Dedifferentiated amniotic fluid mesenchymal stem cell (primary cell): Measurements from ENCODE around the gene AKT2.

ENCODE experiments used
- DNase-seq: peaks from one replicate; pipeline ENCODE4 v3.0.0-alpha.2; 2016; ENCODE audit errors: extremely low spot score

Gene AKT2

DNA sequence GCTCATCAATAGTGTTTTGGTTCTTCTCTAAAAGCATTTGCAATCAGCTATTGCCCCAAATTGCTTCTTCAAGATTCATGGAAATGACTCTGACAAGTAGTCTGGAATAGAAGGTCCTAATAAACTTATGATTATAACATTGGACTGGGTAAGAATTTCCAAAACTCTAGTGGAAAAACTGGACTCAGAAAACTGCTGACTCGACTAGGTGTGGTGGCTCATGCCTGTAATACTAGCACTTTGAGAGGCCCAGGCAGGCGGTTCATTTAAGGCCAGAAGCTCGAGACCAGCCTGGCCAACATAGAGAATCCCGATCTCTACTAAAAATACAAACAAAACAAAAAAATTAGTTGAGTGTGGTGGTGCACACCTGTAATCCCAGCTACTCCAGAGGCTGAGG, 15.5 kb upstream of the AKT2 start:
- DNase-seq, result no peak

DNA sequence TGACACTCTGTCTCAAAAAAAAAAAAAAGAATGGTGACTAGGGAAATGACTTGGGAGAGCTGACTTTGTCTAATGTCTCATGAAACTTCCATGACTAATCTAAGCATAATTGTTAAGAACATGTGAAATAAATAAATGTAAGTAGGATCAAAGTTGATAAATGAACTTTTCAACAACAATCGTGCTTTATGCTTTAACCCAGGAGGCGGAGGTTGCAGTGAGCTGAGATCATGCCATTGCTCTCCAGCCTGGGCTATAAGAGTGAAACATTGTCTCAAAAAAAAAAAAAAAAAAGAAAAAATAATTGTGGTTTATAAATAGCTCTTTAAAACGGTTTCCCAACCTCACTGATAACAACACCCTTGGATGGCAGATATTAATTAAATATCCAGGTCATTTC, 12.9 kb upstream of the AKT2 start:
- no peak for DNase-seq

- DNase-seq, result no peak
Observed at GRCh38 chr19:40294560-40294959, 9.4 kb upstream of the AKT2 start.

DNA sequence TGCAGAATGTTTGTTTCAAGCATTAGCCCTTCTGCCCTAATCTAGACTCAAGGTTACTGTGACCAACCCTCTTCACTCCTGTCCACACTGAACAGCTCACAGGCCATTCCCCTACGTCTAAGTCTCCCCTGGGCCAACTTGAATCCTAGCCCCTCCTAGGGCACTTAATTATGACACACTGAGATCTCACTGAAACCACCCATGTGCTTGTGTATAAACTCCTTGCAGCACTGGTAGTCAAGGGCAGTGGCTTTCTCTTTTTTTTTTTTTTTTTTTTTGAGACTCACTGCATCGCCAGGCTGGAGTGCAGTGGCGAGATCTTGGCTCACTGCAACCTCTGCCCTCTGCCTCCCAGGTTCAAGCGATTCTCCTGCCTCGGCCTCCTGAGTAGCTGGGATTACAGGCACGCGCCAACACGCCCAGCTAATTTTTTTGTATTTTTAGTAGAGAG, 1.9 kb upstream of the AKT2 start:
- no peak for DNase-seq

- no peak for DNase-seq
Observed at GRCh38 chr19:40286235-40286970, 1.3 kb upstream of the AKT2 start.

- DNase-seq, result peak; percentile 100
Observed at GRCh38 chr19:40285353-40286234, 449 bp upstream of the AKT2 start.

- peak; percentile 17 for DNase-seq
Observed at GRCh38 chr19:40284251-40284500, 969 bp downstream of the AKT2 start.

GRCh38 chr19:40283414-40284250, 1.5 kb downstream of the AKT2 start:
- no peak for DNase-seq

DNA sequence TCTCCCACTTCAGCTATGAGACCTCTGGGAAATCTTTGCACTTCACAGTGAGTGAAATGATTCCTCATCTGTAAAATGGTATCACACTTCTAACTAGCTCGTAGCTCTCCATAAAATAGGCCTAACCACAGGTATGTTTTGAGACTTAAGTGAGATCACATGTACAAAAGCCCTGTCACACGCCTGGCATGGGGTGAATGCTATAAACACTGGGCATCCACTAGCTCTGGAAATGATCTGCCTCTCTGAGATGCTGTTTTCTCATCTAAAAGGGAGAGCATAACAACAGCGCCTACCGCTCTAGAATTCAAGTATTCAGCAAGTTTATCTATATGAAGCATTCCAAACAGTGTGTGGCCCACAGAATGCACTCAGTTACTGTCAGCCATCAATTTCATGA, 2.2 kb downstream of the AKT2 start:
- DNase-seq, result no peak

DNA sequence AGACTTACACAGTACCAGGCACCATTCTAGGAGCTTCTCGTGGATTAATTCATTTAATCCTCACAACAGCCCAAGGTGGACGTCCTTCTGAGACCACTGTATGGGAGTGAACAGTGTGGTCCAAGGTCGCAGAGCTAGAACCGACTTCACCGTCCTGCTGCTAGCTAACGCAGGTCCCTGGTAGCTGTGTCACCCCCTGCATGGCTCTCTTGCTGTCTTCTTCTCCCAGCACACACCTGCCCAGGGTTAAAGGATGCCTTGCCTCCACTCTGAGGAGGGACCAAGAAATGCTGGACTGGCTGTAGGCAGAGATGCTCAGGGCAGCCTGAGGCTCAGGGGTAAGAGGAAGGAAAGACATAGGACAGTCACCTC, 3.0 kb downstream of the AKT2 start:
- DNase-seq, result no peak

GRCh38 chr19:40281381-40282208, 3.5 kb downstream of the AKT2 start:
- no peak for DNase-seq

DNA sequence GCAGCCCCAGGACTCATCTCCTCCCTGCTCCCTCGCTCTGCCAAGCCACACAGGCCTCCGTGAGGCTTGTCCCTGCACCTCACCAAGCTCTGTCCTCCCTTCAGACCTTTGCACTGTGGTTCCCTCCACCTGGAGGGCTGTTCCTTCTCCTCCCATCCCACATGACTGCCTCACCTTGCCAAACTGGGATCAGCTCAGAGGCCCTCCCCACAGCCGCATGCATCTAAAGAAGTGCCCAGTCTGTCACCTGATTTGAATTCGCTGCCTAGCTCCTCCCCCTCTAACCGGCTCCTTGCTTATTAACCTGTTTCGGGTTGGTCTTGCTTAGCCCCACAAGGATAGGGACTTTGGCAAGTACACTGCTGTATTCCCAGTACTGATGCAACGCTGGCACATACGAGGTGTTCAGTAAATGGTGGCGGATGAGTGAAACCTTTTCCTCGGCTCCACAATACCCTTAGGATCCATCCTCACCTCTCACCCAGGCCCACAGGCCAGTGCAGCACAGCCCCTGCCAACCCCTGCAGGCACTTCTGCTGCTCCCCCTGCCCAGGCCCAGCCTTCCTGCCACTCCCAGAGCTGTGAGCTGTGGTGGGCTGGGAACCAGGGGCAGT, 4.4 kb downstream of the AKT2 start:
- no peak for DNase-seq

GRCh38 chr19:40279761-40280607, 5.2 kb downstream of the AKT2 start:
- DNase-seq, result no peak

- DNase-seq, result peak; percentile 17
Observed at GRCh38 chr19:40279120-40279551, 6.0 kb downstream of the AKT2 start.

DNA sequence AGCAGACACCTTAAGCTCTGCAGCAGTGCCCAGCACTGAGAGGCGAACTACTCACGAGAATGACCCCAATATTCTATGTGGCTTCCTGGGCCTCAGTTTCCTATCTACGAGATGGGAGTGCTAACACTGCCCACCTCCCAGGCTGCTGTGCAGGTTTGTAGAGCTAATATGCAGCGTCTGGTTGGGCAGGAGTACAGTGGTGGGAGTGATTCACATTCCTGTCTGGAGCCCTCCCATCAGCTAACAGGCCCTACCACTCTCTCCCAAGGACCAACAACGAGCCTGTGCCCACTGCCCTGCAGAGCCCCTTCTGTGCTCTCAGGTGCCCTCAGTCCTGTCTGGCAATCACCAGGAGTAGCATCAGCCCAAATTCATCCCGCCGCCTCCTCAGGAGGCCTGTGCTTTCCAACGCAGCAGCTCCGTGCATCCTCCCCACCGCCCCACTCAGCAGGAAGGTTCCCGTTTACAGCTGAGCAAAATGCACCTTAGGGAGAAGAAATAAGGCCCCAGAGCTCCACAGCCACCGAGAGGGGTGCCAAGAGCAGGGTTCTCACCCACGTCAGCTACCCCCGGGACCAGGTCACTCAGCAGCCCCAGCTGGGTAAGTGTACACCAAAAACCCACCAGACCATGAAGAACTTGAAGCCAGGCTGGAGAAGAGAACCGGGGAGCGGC, 6.6 kb downstream of the AKT2 start:
- no peak for DNase-seq

- no peak for DNase-seq
Observed at GRCh38 chr19:40277356-40278059, 7.6 kb downstream of the AKT2 start.

GRCh38 chr19:40274585-40275544, 10.3 kb downstream of the AKT2 start:
- no peak for DNase-seq
